Stimulated activated CD4-positive, alpha-beta T cell treated with anti-CD3 and anti-CD28 coated beads, Interleukin-4, amount 100 ng/mL, for 24 hours (primary cell): ENCODE data around the gene KCNJ13.

ENCODE experiments used
- DNase-seq: peaks from one replicate; pipeline ENCODE4 v3.0.0-alpha.2; 2020

The KCNJ13 gene

DNA sequence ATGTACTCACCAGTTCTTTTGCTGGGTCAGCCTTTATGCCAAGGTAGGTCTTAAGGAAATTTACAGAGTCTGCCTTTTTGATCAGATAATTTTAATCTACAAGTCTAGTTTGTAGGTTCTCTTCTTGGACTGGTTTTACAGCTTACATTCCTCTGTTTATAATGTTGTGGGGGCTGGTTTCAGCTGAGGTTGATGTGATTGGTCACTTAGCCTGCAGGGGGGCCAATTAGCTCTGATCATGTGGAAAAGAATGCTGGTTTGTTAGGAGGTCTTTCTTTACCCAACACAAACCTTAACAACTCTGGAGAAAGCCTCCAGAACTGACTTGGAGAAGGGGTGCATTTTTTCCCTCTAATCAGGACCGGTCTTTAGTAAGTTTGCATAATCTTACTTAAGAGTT is at the start of gene KCNJ13:
KCNJ13 (minus strand) TSS at position 131 of the 400 bp plus-strand sequence. CDS start 5,203 bp downstream, outside the sequence.
- DNase-seq, result no peak

DNA sequence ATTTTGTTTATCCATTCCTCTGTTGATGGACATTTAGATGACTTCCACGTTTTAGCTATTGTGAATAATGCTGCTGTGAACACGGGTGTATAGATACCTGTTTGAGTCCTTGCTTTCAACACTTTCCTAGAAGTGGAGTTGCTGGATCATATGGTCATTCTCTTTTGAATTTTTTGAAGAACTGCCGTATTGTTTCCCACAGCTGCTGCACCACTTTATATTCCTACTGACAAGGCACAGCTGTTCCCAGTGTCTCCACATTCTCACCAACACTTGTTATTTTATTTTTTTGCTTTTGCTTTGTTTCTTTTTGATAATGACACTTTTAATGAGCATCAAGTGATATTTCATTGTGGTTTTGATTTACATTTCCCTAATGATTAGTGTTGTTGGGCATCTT is 41.4 kb upstream of the KCNJ13 start:
- no peak for DNase-seq

DNA sequence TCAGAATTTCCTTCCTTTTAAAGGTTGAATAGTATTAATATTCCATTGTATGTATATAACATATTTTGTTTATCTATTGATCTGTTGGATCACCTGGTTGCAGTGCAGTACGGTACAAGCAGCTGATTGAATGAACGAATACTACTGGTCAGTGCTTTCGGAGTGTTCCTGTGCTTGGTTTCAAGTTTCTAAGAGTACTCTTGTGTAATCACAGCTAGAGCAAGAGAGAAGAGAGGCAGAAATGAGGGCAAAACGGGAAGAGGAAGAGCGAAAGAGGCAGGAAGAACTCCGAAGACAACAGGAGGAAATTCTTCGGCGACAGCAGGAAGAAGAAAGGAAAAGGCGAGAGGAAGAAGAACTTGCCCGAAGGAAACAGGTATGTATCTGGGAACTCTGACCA is 40.3 kb upstream of the KCNJ13 start:
- no peak for DNase-seq

DNA sequence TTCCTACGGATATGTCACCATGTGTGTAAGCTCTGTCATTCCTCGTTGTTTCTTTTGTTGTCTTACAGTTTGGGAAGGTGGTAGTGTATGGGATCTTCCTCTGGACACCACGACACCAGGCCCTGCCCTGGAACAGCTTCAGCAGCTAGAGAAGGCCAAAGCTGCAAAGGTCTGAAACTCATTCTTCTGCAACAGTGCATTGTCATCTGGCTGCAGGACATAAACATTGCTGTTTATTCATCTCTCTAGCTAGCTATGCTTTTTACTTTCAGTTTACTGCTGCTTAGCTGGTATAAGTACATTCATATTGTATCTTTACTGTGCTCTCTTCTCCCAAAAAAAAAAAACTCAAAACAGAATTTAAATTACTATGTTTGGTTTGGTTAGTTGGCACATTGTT is 39.2 kb upstream of the KCNJ13 start:
- DNase-seq, result no peak

DNA sequence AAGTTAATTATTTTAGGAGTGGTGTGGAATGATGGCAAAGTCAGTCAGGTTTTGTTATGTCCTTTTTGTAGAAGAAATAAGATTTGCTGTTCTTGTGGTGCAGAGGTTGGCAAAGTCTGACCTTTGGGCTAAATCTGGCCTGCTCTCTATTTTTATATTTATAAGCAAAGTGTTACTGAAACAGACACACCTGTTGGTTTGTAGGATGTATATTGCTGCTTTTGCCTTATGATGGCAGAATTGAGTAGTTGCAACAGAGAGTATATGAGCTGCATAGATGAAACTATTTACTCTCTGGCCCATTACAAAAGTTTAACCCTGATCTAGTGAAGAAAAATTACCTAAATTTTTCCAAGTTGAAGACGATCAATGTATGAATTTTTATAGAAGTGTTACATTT is 34.1 kb upstream of the KCNJ13 start:
- no peak for DNase-seq

DNA sequence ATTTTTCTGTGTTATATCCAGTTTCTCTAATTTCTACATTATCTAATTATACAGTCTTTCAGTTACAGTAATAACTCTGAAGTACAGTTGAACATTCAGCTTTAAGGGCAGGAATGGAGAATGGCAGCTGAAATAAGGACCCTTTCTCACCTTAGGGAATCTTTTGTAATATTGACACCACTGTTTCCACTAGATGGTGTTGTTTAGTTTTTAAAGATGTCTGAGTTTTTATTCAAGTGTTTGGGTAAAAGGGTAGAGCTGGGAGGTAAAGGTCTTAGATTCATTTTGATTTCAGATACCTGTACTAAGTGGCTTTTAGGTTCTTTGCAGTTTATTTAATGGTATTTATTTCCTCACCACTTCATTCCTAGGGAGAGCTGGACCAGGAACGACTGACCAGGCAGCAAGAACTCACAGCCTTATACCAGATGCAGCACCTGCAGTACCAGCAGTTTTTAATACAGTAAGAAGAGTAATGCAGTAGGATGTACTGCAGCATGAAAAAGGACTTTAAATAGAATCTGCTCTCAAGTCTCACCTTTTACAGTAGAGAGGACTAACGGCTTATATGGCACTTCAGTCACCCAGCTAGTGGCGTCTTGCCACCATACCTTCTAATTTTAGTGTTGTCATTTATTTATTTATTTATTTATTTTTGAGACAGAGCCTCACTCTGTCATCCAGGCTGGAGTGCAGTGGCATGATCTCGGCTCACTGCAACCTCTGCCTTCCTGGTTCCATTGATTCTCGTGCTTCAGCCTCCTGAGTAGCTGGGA is 33.2 kb upstream of the KCNJ13 start:
- no peak for DNase-seq

DNA sequence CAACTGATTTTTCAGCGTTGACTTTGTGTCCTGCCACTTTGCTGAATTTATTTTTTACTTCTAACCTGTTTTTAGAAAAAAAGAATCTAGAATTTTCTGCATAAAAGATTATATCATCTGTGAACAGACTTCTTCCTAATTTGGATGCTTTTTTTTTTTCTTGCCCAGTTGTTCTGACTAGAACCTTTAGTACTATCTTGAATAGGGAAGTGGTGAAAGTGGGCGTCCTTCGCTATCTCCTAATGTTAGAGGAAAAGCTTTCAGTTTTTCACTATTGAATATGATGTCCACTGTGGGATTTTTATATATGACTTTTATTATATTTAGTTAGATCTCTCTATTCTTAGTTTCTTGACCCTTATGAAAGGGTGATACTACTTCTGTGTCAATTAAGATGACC is 25.7 kb upstream of the KCNJ13 start:
- no peak for DNase-seq

DNA sequence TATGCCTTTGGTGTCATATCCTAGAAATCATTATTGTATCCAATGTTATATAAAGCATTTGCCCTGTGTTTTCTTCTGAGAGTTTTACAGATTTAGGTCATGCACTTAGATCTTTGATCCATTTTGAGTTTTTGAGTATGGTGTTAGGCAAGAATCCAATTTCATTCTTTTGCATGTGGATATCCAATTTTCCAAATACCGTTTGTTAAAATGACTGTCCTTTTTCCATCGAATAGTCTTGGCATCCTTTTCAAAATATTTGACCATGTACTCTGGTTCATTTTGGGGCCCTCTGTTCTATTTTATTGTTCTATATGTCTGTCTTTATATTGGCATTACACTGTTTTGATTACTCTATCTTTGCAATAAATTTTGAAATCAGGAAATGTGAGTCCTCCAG is 23.8 kb upstream of the KCNJ13 start:
- DNase-seq, result no peak

DNA sequence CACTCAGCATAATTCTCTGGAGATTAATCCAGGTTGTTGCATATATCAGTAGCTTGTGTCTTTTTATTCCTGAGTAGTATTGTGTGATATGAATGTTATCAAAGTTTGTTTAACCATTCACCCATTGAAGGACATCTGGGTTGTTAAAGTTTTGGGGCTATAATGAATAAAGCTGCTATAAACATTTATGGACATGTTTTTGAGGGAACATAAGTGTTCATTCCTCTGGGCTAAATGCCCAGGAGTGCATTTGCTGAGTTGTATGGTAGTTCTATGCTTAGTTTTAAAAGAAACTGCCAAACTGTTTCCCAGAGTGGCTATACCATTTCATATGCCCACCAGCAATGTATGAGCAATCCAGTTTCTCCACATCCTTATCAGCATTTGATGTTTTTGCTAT is 21.8 kb upstream of the KCNJ13 start:
- DNase-seq, result no peak

DNA sequence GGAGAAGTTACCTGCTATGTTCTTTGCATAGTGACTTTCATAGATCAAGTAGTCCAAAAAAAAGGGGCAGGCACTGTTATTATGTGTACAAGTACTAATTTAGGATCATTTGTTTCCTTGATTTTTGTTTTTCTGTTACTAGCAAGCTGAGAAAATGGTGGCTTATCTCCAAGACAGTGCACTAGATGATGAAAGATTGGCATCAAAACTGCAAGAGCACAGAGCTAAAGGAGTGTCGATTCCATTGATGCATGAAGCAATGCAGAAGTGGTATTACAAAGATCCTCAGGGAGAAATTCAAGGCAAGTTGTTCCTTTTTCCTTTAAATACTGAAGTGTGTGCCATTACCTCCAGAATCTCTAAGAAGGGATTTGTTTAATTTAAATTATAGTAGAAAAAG is 19.6 kb upstream of the KCNJ13 start:
- no peak for DNase-seq

DNA sequence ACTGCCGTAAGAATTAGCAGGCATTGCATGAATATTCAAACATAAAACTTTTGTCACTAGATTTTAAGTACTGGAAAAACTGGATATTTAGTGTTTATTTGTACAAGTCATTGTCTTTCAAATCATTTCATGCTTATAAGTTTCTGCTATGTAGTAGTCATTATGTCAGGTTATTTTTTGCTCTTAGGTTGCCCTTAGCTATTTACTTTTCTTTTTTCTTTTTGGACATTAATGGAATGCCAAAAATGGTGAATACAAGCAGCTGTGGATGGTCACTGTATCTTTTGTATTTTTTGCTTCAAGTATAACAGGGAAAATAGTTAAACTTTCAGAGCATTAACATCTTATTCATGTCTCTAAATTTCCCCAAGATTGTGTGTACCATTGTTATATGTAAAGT is 18.6 kb upstream of the KCNJ13 start:
- DNase-seq, result no peak

DNA sequence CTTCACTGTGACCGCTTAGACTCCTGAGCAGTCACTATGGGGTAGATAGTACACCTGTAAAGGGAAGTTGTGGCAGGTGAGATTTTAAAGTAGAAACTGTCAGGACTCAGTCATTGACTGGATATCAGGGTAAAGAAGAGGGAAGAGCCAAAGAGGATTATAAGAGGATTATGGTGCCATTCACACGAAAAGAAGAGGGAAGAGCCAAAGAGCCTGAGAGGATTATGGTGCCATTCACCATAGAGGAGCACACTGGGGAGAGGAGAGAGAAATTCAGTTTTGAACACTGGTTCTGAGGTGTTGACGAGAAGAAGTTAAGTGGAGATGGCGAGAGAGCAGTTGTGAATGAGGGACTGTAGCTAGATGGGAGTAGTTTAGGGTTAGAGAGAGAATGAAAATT is 16.9 kb upstream of the KCNJ13 start:
- DNase-seq, result no peak

DNA sequence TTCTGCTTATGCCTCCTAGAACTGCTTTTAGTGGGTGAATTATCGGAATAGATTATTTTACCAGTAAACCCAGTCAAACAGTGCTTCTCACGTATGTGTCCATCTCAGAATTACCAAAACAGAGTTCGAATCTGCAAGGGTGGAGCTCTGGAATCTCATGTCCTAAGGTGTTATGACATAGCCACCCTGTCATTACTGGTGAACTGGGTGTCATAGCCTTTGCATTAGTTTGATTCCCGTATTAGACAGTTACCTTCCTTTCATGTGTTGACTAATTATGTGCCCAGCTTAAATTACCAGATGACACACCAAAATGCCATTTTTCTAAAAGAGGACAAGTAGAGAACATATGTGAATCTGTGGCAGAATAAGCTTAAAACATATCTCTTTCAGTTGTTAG is 15.2 kb upstream of the KCNJ13 start:
- DNase-seq, result no peak

DNA sequence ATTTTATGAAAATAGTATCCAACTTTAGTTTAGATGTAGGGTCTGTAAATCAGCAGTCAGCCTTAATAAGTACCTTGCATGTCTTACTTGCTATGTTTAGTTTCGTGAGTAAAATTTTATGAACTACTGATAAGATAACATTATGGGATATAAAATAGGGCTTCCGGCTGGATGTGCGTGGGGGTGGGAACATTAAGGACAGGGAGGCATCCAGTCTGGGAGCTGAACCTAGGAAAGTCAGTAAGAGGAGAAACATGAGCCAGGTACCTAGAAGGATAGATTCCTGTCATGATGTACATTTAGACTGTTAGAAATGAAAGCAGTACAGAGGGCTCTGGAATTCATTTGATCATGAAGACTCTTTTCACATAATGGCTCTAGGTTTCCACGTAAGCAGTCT is 12.7 kb upstream of the KCNJ13 start:
- DNase-seq, result no peak

DNA sequence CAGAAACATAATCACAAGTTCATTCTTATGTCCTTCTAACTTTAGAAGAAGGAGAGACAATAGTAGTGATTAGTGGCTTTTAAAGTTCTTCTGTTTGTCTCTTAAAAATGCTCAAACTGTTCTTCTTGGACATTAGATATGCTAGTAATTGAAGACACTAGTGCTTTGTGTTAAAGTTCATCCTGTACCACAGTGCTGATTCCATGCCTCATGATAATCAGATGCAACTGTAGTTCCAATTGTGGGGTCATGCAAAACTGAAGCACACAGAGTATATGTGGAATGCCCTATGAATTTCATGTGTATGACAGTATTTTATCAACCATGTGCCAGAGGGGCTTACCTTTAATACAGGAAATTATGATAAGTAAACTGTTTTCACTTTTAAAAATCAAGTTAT is 11.4 kb upstream of the KCNJ13 start:
- DNase-seq, result no peak

DNA sequence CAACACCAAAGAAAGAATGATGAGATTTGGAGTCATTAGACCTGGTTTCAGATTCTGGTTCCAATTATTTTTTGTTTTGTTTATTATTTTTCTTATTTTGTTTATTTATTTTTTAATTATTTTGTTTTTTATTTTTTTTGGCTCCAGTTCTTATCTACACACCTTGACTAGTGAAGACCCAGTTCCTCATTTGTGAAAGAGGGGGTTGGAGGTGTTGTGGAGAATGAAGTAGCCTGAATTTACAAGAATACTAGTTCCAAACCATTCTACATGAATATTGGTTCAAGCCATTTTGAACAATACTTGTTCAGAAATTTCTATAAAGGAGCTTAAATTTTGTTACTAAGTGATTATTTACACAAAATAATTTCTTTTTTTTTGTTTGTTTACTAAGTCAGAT is 6.9 kb upstream of the KCNJ13 start:
- DNase-seq, result no peak

DNA sequence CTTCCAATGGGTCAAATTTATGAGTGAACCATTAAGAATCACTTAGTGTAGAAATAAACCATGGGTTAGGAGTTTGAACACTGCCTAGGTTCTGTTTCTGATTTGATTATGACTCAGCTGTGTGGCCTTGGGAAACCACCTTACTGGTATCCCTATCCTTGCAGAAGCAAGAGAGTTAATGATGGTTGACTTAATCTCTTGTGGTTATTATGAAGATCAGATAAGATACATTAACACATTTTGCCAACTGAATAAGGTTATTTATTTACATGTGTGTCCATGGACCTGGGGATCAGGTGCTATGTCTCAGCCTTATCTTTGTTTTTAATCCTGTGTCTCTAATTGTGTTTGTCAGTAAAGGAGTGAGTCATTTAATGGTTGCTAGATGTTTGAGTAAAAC is 5.4 kb upstream of the KCNJ13 start:
- peak; percentile 48 for DNase-seq

DNA sequence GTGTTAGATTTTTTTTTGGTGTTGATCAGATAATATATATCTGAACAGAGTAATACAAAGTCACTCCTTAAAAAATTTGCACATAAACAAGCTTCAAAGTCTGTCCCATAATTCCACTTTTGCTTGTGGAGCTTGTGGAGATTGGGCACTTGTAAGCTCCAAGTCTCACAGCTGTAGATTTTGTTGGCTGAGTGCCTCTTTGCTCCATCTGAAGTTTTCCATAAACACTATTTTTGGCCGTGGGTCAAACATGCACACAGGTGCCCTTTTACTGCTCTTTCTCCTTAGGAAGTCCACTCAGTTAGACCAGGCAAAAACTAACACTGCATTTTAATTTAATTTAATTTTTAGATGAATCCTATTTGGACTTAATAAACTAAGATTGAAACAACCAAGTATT is 3.6 kb upstream of the KCNJ13 start:
- no peak for DNase-seq

DNA sequence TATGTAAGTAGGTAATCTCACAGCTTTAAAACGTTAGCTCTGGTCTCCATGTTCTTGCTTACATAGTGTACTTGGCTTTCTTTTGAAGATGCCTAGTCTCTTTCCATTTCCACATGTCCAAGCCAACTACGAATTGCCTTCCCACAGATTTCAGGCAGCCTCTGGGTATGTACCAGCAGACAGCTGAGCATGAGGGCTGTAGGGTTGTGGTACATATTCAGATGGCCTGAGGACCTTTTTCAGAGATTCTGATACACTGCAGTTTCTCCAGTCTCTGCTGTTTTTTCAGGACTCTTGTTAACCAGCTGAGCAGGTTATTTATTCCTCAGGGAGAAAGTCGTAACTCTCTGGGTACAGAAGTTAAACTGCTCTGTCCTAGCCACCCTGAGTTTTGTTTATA is 3.1 kb upstream of the KCNJ13 start:
- DNase-seq, result no peak

DNA sequence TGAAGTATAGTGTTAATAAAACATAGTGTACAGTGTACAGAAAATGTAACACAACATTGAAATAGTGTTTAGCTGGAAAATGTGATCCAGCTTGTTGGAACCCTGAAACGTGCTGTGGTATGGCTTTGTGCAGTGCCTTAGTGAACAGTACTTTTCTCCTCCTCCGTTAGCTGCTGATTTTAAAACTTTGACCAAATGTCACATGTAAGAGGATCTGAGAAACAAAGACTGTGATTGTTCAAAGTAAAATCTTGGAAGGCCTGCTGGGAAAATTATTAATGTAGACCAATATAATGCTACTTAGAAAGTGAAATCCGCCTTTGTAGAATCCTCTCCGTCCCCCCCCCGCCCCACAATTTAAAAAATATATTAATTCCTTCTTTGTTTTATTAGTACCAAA is 911 bp upstream of the KCNJ13 start:
- DNase-seq, result no peak

DNA sequence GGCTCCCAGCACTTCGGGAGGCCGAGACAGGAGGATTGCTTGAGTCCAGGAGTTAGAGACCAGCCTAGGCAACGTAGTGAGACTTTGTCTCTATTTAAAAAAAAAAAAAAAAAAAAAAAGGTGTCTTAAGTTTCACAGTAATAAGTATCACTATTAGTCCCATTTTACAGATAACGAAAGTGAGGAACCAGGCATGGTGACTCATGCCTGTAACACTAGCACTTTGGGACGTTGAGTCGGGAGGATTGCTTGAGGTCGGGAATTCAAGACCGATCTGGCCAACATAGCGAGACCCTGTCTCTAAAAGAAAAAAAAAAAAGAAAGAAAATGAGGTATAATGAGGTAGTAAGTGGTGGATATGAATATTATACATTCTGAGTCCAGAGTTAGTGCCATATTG is 2.5 kb downstream of the KCNJ13 start:
- no peak for DNase-seq

DNA sequence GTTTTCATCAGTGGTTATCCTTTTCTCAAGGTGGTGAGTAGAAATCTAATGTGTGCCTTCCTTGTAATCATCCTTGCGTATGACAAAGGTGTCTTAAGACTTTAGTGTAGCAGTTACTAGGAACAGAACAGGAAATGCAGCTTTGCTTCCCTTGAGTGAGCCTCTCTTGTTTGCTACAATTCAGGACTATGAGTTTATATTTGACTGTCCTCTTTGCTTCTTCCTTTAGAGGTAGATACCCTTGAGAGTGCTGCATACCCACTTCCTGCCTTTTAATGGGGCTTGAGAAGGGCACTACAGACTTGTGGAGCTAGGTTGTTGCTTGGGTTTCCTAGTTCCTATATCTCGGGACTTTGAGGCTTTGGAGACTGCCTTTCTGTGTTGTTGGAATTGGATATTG is 3.8 kb downstream of the KCNJ13 start:
- DNase-seq, result no peak

DNA sequence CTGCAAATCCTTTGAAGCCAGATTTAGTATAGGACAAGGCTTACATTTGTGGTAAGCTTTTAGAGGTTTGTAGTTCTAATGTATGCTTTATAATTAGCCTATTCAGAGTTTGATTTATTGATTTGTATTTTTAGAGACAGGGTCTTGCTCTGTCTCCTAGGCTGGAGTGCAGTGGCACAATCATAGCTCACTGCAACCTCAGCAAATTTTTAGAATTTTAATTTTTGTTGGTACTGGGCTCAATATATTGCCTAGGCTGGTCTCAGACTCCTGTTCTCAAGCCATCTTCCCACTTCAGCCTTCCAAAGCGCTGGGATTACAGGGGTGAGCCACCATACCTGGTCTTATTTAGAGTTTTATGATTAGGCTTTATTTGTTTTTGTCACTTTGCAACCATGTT is 4.5 kb downstream of the KCNJ13 start:
- no peak for DNase-seq

DNA sequence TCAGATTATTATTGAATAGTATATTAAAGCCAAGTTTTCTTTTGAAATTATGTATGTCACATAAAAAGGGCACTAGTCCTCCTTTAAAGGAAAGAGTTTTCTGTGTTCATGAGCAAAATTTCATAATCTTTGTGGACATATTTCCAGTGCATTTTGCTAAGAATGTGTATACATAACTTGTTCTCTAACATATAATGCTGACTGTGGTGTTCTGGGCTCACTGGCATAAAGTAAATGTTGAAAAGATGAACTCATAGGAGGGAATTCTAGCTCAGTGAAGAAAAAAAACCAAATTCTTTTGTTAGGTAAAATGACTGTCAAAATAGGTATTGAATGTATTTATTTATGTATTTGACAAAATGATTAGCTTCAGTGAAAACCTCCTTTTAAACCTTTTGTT is 6.2 kb downstream of the KCNJ13 start:
- DNase-seq, result no peak

DNA sequence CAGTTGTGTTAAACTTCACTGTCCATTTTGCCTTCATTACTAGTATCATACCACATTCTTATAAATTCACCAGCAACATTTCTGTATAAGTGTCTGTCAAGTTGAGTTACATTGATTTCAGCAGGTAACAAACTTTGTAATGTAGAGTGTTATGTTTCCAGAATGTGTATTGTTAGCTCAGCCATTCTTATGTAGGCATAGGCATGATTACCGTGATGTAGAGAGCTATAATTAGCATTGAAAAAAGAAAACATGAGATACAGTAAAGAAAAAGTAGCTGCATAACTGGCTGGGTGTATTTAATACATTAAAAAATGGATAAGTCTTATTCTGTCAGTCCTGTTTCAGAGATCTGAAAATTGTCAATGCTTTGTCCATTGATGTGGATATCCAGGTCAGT is 8.5 kb downstream of the KCNJ13 start:
- no peak for DNase-seq
